SK-N-SH (cell line): ENCODE measurements around the gene ADCY5.

Experiments used
- CTCF ChIP-seq: fragments of 200-600 bp; sonication (generic); IDR thresholded peaks from 2 replicates; pipeline ENCODE4 v1.6.1; 2017; ENCODE audit warnings: antibody characterized with exemption, mild to moderate bottlenecking, moderate library complexity
- EZH2phosphoT487 ChIP-seq: fragments of 200-600 bp; sonication (generic); IDR thresholded peaks from 2 replicates; pipeline ENCODE4 v1.6.1; 2017; ENCODE audit warnings: low read depth, mixed run types, mild to moderate bottlenecking, antibody characterized with exemption, moderate library complexity, borderline replicate concordance
- FOSL2 ChIP-seq: IDR thresholded peaks from 2 replicates; pipeline ENCODE4 v1.4.0; 2012; ENCODE audit warnings: low read depth, mild to moderate bottlenecking, moderate library complexity, borderline replicate concordance
- FOXJ3 ChIP-seq: sonication (generic); formaldehyde crosslinking; IDR thresholded peaks from 2 replicates; pipeline ENCODE4 v1.5.1; 2020; ENCODE audit warnings: mild to moderate bottlenecking, missing genetic modification reagents
- JUND ChIP-seq: IDR thresholded peaks from 2 replicates; pipeline ENCODE4 v1.4.0; 2012
- MXI1 ChIP-seq: IDR thresholded peaks from 2 replicates; pipeline ENCODE4 v1.6.1; 2012; ENCODE audit warnings: mild to moderate bottlenecking, low read depth, low read length, improper control_type of control experiment
- POLR2AphosphoS5 ChIP-seq: IDR thresholded peaks from 2 replicates; pipeline ENCODE4 v1.6.1; 2012; ENCODE audit warnings: low read depth, low read length
- RAD21 ChIP-seq: IDR thresholded peaks from 2 replicates; pipeline ENCODE4 v1.6.1; 2012; ENCODE audit warnings: mild to moderate bottlenecking, low read length
- RFX5 ChIP-seq: IDR thresholded peaks from 2 replicates; pipeline ENCODE4 v1.6.1; 2012; ENCODE audit warnings: mild to moderate bottlenecking, improper control_type of control experiment, low read length
- SIN3A ChIP-seq: IDR thresholded peaks from 2 replicates; pipeline ENCODE4 v1.6.1; 2012; ENCODE audit warnings: low read depth, mild to moderate bottlenecking, low read length, moderate library complexity, borderline replicate concordance
- SMC3 ChIP-seq: IDR thresholded peaks from 2 replicates; pipeline ENCODE4 v1.6.1; 2012; ENCODE audit warnings: low read depth, low read length, improper control_type of control experiment
- TAF1 ChIP-seq: IDR thresholded peaks from 2 replicates; pipeline ENCODE4 v1.6.1; 2012; ENCODE audit warnings: low read depth, mild to moderate bottlenecking, low read length, moderate library complexity, borderline replicate concordance
- USF2 ChIP-seq: fragments of 150-350 bp; IDR thresholded peaks from 2 replicates; pipeline ENCODE4 v1.6.1; 2017; ENCODE audit warnings: antibody characterized with exemption, low read length, low read depth, borderline replicate concordance
- YY1 ChIP-seq: IDR thresholded peaks from 2 replicates; pipeline ENCODE4 v1.4.0; 2012; ENCODE audit warnings: low read depth, mild to moderate bottlenecking

GRCh38 chr3:123475786-123476185, 26.9 kb upstream of the ADCY5 start:
- TF ChIP-seq CTCF (no peak), POLR2AphosphoS5 (no peak), MXI1 (no peak), JUND (no peak), YY1 (no peak), TAF1 (no peak), SMC3 (no peak), RFX5 (no peak), RAD21 (no peak), USF2 (no peak), FOXJ3 (CRISPR knock-in tag) (no peak), FOSL2 (no peak), EZH2phosphoT487 (no peak), SIN3A (no peak)
